GM21367 (cell line): ENCODE data around the gene FBN1.

Experiments
- ATAC-seq: cut with Tn5 transposase; IDR thresholded peaks from one replicate; pipeline ENCODE4 v1.9.1; 2021; ENCODE audit not compliant: unreplicated experiment

The FBN1 gene

GRCh38 chr15:48475600-48476395, 169.7 kb downstream of the FBN1 start:
- no peak for ATAC-seq

GRCh38 chr15:48473667-48474066, 171.8 kb downstream of the FBN1 start:
- ATAC-seq = no peak

GRCh38 chr15:48472756-48473155, 172.8 kb downstream of the FBN1 start:
- no peak for ATAC-seq

- no peak for ATAC-seq
Observed at GRCh38 chr15:48471073-48471472, 174.4 kb downstream of the FBN1 start.

GRCh38 chr15:48470096-48470495, 175.4 kb downstream of the FBN1 start:
- ATAC-seq = no peak

- ATAC-seq = no peak
Observed at GRCh38 chr15:48469681-48470080, 175.8 kb downstream of the FBN1 start.

GRCh38 chr15:48469271-48469670, 176.2 kb downstream of the FBN1 start:
- ATAC-seq = no peak

- ATAC-seq = no peak
Observed at GRCh38 chr15:48467801-48468200, 177.7 kb downstream of the FBN1 start.

- no peak for ATAC-seq
Observed at GRCh38 chr15:48466820-48467219, 178.7 kb downstream of the FBN1 start.

- no peak for ATAC-seq
Observed at GRCh38 chr15:48466079-48466478, 179.4 kb downstream of the FBN1 start.

- ATAC-seq = no peak
Observed at GRCh38 chr15:48465410-48465809, 180.1 kb downstream of the FBN1 start.

GRCh38 chr15:48463366-48463880, 182.1 kb downstream of the FBN1 start:
- no peak for ATAC-seq

- ATAC-seq = no peak
Observed at GRCh38 chr15:48462688-48463087, 182.8 kb downstream of the FBN1 start.

- no peak for ATAC-seq
Observed at GRCh38 chr15:48459571-48460442, 185.7 kb downstream of the FBN1 start.

- ATAC-seq = no peak
Observed at GRCh38 chr15:48458876-48459275, 186.6 kb downstream of the FBN1 start.

- no peak for ATAC-seq
Observed at GRCh38 chr15:48456134-48456533, 189.4 kb downstream of the FBN1 start.

- ATAC-seq = no peak
Observed at GRCh38 chr15:48451736-48452135, 193.8 kb downstream of the FBN1 start.

- no peak for ATAC-seq
Observed at GRCh38 chr15:48451241-48451640, 194.3 kb downstream of the FBN1 start.

GRCh38 chr15:48449734-48450133, 195.8 kb downstream of the FBN1 start:
- no peak for ATAC-seq

GRCh38 chr15:48447657-48448056, 197.9 kb downstream of the FBN1 start:
- ATAC-seq = no peak

GRCh38 chr15:48447058-48447457, 198.5 kb downstream of the FBN1 start:
- no peak for ATAC-seq

GRCh38 chr15:48442011-48442410, 203.5 kb downstream of the FBN1 start:
- ATAC-seq = no peak
